ENCODE data around the gene ARHGEF2.
"Not testable (repeated sequence)": the region's sequence is repeated elsewhere in the genome, so short reads cannot be mapped to it uniquely, and the experiment has no call there.

Gene ARHGEF2

DNA sequence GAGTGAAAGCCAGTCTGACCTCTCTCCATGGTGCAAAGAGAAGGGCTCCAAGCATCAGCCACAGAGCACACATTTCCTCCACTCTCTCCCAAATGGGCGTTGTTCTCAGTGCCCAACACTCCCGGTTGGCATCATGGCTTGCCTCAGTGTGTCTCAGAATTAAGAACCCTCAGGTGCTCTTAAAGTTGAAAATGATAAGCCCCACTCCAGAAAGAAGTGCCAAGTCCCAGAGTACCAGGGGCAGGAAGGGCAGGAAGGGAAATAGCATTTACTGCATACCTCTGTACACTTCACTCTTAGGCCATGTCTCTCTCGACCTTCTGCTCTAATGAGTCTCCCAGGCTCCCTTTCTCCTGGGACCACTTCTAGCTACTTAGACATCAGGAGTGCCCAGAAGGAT is 15.2 kb upstream of the ARHGEF2 start:
- TF ChIP-seq, protein P1, sequence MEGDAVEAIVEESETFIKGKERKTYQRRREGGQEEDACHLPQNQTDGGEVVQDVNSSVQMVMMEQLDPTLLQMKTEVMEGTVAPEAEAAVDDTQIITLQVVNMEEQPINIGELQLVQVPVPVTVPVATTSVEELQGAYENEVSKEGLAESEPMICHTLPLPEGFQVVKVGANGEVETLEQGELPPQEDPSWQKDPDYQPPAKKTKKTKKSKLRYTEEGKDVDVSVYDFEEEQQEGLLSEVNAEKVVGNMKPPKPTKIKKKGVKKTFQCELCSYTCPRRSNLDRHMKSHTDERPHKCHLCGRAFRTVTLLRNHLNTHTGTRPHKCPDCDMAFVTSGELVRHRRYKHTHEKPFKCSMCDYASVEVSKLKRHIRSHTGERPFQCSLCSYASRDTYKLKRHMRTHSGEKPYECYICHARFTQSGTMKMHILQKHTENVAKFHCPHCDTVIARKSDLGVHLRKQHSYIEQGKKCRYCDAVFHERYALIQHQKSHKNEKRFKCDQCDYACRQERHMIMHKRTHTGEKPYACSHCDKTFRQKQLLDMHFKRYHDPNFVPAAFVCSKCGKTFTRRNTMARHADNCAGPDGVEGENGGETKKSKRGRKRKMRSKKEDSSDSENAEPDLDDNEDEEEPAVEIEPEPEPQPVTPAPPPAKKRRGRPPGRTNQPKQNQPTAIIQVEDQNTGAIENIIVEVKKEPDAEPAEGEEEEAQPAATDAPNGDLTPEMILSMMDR (IDR thresholded peaks at IDR 0.05; ENCODE audit: low read depth, low read length, poor library complexity, severe bottlenecking), result no peak
- no peak for TF ChIP-seq EZH2phosphoT487 (IDR thresholded peaks at IDR 0.05; ENCODE audit: borderline replicate concordance, low read length)
- Histone ChIP-seq H3K27me3 (ENCODE audit: control insufficient read depth, low read length) (no peaks in the 10 kb centered on the region), H3K4me1 (ENCODE audit: control insufficient read depth, low read length) (peaks cover 12% of the 10 kb centered on the region), H4K20me1 (ENCODE audit: control insufficient read depth, insufficient read depth, low read depth, low read length) (no peaks in the 10 kb centered on the region), H3K27ac (ENCODE audit: low read depth, low read length) (no peak overlapping the region), H3K79me2 (ENCODE audit: control insufficient read depth, low read length) (no peaks in the 10 kb centered on the region), H3K4me2 (ENCODE audit: low read length) (no peak overlapping the region), H3F3A (ENCODE audit: control insufficient read depth, insufficient read depth) (no peaks in the 10 kb centered on the region), H3K9me2 (replicated peaks; ENCODE audit: control insufficient read depth, low read length) (no peaks in the 10 kb centered on the region), H3K36me3 (ENCODE audit: control insufficient read depth, low read length) (no peaks in the 10 kb centered on the region), H3K4me3 (ENCODE audit: low read length) (no peak overlapping the region), H3K9me3 (ENCODE audit: control insufficient read depth, insufficient read depth, low read length) (no peaks in the 10 kb centered on the region)

GRCh38 chr1:155990005-155990739 is 11.8 kb upstream of the ARHGEF2 start:
- H3K9me2 ChIP-seq (replicated peaks; ENCODE audit: control insufficient read depth, low read length), result no peaks in the 10 kb centered on the region
- H3K4me2 ChIP-seq (ENCODE audit: low read length), result peak overlapping the region; percentile 20; the same call in 1 of the 2 replicates
- H4K20me1 ChIP-seq (ENCODE audit: control insufficient read depth, insufficient read depth, low read depth, low read length), result no peaks in the 10 kb centered on the region
- no peaks in the 10 kb centered on the region for H3K27me3 ChIP-seq (ENCODE audit: control insufficient read depth, low read length)
- H3K4me3 ChIP-seq (ENCODE audit: low read length), result no peak overlapping the region
- H3K36me3 ChIP-seq (ENCODE audit: control insufficient read depth, low read length), result no peaks in the 10 kb centered on the region
- H3K9me3 ChIP-seq (ENCODE audit: control insufficient read depth, insufficient read depth, low read length), result no peaks in the 10 kb centered on the region
- no peak overlapping the region for H3K27ac ChIP-seq (ENCODE audit: low read depth, low read length)
- no peaks in the 10 kb centered on the region for H3F3A ChIP-seq (ENCODE audit: control insufficient read depth, insufficient read depth)
- peaks cover 12% of the 10 kb centered on the region for H3K4me1 ChIP-seq (ENCODE audit: control insufficient read depth, low read length)
- no peak for TF ChIP-seq EZH2phosphoT487 (IDR thresholded peaks at IDR 0.05; ENCODE audit: borderline replicate concordance, low read length)
- TF ChIP-seq, protein P1 (IDR thresholded peaks at IDR 0.05; ENCODE audit: low read depth, low read length, poor library complexity, severe bottlenecking), result no peak
- H3K79me2 ChIP-seq (ENCODE audit: control insufficient read depth, low read length), result no peaks in the 10 kb centered on the region

- TF ChIP-seq, protein P1 (IDR thresholded peaks at IDR 0.05; ENCODE audit: low read depth, low read length, poor library complexity, severe bottlenecking), result peak; percentile 99
- no peak for TF ChIP-seq EZH2phosphoT487 (IDR thresholded peaks at IDR 0.05; ENCODE audit: borderline replicate concordance, low read length)
- Histone ChIP-seq H3K36me3 (ENCODE audit: control insufficient read depth, low read length) (no peaks in the 10 kb centered on the region), H3K79me2 (ENCODE audit: control insufficient read depth, low read length) (no peaks in the 10 kb centered on the region), H3F3A (ENCODE audit: control insufficient read depth, insufficient read depth) (no peaks in the 10 kb centered on the region), H3K4me1 (ENCODE audit: control insufficient read depth, low read length) (peaks cover 13% of the 10 kb centered on the region), H3K9me3 (ENCODE audit: control insufficient read depth, insufficient read depth, low read length) (no peaks in the 10 kb centered on the region), H3K4me2 (ENCODE audit: low read length) (peak overlapping the region; percentile 20; the same call in 1 of the 2 replicates), H3K4me3 (ENCODE audit: low read length) (no peak overlapping the region), H3K9me2 (replicated peaks; ENCODE audit: control insufficient read depth, low read length) (no peaks in the 10 kb centered on the region), H3K27me3 (ENCODE audit: control insufficient read depth, low read length) (no peaks in the 10 kb centered on the region), H3K27ac (ENCODE audit: low read depth, low read length) (no peak overlapping the region), H4K20me1 (ENCODE audit: control insufficient read depth, insufficient read depth, low read depth, low read length) (no peaks in the 10 kb centered on the region)
Observed at GRCh38 chr1:155989242-155990004, 11.1 kb upstream of the ARHGEF2 start.

DNA sequence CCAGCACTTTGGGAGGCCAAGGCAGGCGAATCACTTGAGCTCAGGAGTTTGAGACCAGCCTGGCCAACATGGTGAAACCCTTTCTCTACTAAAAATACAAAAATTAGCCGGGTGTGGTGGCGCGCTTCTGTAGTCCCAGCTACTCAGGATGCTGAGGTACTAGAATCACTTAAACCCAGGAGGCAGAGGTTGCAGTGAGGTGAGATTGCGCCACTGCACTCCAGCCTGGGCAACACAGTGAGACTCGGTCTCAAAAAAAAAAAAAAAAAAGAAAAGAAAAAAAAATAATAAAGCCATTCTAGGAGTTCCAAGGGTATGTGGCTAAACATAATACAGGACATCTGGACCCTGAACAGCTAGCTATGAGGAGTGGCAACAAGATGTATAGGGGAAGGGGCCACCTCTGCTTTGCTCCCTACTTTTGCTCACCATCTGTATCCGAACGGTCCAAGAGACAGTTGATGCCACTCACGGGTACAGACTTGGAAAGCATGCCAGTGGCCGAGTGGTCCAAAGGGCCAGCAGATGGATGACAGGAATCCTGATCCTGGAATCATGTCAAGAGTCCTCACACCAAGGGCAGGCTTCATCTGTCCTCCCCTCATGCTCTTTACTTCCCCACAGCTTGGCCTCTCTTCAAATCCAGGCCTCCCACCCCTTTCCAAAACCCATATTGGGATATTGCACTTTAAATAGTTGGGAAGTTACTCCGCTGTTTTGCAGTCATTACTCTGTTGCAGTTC is 6.7 kb upstream of the ARHGEF2 start:
- H3K4me2 ChIP-seq (ENCODE audit: low read length); H3K4me3 ChIP-seq (ENCODE audit: low read length); H3K27me3 ChIP-seq (ENCODE audit: control insufficient read depth, low read length); H4K20me1 ChIP-seq (ENCODE audit: control insufficient read depth, insufficient read depth, low read depth, low read length); H3K27ac ChIP-seq (ENCODE audit: low read depth, low read length); H3F3A ChIP-seq (ENCODE audit: control insufficient read depth, insufficient read depth); H3K9me3 ChIP-seq (ENCODE audit: control insufficient read depth, insufficient read depth, low read length); H3K9me2 ChIP-seq (replicated peaks; ENCODE audit: control insufficient read depth, low read length): not testable (repeated sequence)
- Histone ChIP-seq H3K79me2 (ENCODE audit: control insufficient read depth, low read length) (peaks cover 14% of the 10 kb centered on the region), H3K4me1 (ENCODE audit: control insufficient read depth, low read length) (peaks cover 51% of the 10 kb centered on the region), H3K36me3 (ENCODE audit: control insufficient read depth, low read length) (peaks cover 11% of the 10 kb centered on the region)
